ENCODE results near the gene PAQR7.

The PAQR7 gene

GRCh38 chr1:25912076-25912831 is 36.7 kb upstream of the PAQR7 start:
- no peak overlapping the region for H3K4me3 ChIP-seq (ENCODE audit: extremely low read depth, insufficient read depth, low read length, poor library complexity, severe bottlenecking)
- WGBS, 2 experiments (ENCODE audit: insufficient coverage in 2 of 2): 87% methylated on average over 3 of the region's 5 CpGs; no CpG with 5 or more reads in 1 of the 2 experiments
- no peaks in the 10 kb centered on the region for H3K36me3 ChIP-seq (ENCODE audit: control insufficient read depth, insufficient read depth, low read length)
- no peaks in the 10 kb centered on the region for H3K9me3 ChIP-seq (ENCODE audit: control insufficient read depth, low read length)
- no peak overlapping the region for H3K27ac ChIP-seq (ENCODE audit: low read depth, low read length, severe bottlenecking)
- H3K4me1 ChIP-seq (ENCODE audit: control insufficient read depth, insufficient read depth, low read length, poor library complexity, severe bottlenecking): peaks cover 9% of the 10 kb centered on the region

- Histone ChIP-seq H3K36me3 (ENCODE audit: control insufficient read depth, insufficient read depth, low read length) (no peaks in the 10 kb centered on the region), H3K4me1 (ENCODE audit: control insufficient read depth, insufficient read depth, low read length, poor library complexity, severe bottlenecking) (peaks cover 9% of the 10 kb centered on the region), H3K4me3 (ENCODE audit: extremely low read depth, insufficient read depth, low read length, poor library complexity, severe bottlenecking) (no peak overlapping the region), H3K9me3 (ENCODE audit: control insufficient read depth, low read length) (no peaks in the 10 kb centered on the region), H3K27ac (ENCODE audit: low read depth, low read length, severe bottlenecking) (no peak overlapping the region)
Measured at GRCh38 chr1:25911162-25911561, 35.7 kb upstream of the PAQR7 start.

GRCh38 chr1:25909040-25909439 is 33.5 kb upstream of the PAQR7 start:
- H3K9me3 ChIP-seq (ENCODE audit: control insufficient read depth, low read length): no peaks in the 10 kb centered on the region
- H3K36me3 ChIP-seq (ENCODE audit: control insufficient read depth, insufficient read depth, low read length): peaks cover 7% of the 10 kb centered on the region
- WGBS, 2 experiments (ENCODE audit: insufficient coverage in 2 of 2): 73 to 76% methylated on average over 9 to 10 of the region's 10 CpGs
- peaks cover 12% of the 10 kb centered on the region for H3K4me1 ChIP-seq (ENCODE audit: control insufficient read depth, insufficient read depth, low read length, poor library complexity, severe bottlenecking)
- no peak overlapping the region for H3K27ac ChIP-seq (ENCODE audit: low read depth, low read length, severe bottlenecking)
- no peak overlapping the region for H3K4me3 ChIP-seq (ENCODE audit: extremely low read depth, insufficient read depth, low read length, poor library complexity, severe bottlenecking)

- Histone ChIP-seq H3K27ac (ENCODE audit: low read depth, low read length, severe bottlenecking) (no peak overlapping the region), H3K36me3 (ENCODE audit: control insufficient read depth, insufficient read depth, low read length) (peaks cover 16% of the 10 kb centered on the region), H3K4me3 (ENCODE audit: extremely low read depth, insufficient read depth, low read length, poor library complexity, severe bottlenecking) (no peak overlapping the region), H3K4me1 (ENCODE audit: control insufficient read depth, insufficient read depth, low read length, poor library complexity, severe bottlenecking) (peaks cover 19% of the 10 kb centered on the region), H3K9me3 (ENCODE audit: control insufficient read depth, low read length) (no peaks in the 10 kb centered on the region)
- 100% methylated on average over 1 of the region's 1 CpG for WGBS, 2 experiments (ENCODE audit: insufficient coverage in 2 of 2)
Measured at GRCh38 chr1:25908161-25908560, 32.7 kb upstream of the PAQR7 start.

GRCh38 chr1:25907601-25908000 is 32.1 kb upstream of the PAQR7 start:
- 98 to 100% methylated on average over 5 of the region's 6 CpGs for WGBS, 2 experiments (ENCODE audit: insufficient coverage in 2 of 2)
- H3K4me1 ChIP-seq (ENCODE audit: control insufficient read depth, insufficient read depth, low read length, poor library complexity, severe bottlenecking): peaks cover 19% of the 10 kb centered on the region
- no peaks in the 10 kb centered on the region for H3K9me3 ChIP-seq (ENCODE audit: control insufficient read depth, low read length)
- H3K27ac ChIP-seq (ENCODE audit: low read depth, low read length, severe bottlenecking): no peak overlapping the region
- peaks cover 21% of the 10 kb centered on the region for H3K36me3 ChIP-seq (ENCODE audit: control insufficient read depth, insufficient read depth, low read length)
- H3K4me3 ChIP-seq (ENCODE audit: extremely low read depth, insufficient read depth, low read length, poor library complexity, severe bottlenecking): no peak overlapping the region

GRCh38 chr1:25906644-25907300 is 31.3 kb upstream of the PAQR7 start:
- peaks cover 30% of the 10 kb centered on the region for H3K36me3 ChIP-seq (ENCODE audit: control insufficient read depth, insufficient read depth, low read length)
- peaks cover 14% of the 10 kb centered on the region for H3K4me1 ChIP-seq (ENCODE audit: control insufficient read depth, insufficient read depth, low read length, poor library complexity, severe bottlenecking)
- WGBS, 2 experiments (ENCODE audit: insufficient coverage in 2 of 2): 65 to 82% methylated on average over 6 to 34 of the region's 34 CpGs
- peak overlapping the region; percentile 65 for H3K4me3 ChIP-seq (ENCODE audit: extremely low read depth, insufficient read depth, low read length, poor library complexity, severe bottlenecking)
- H3K9me3 ChIP-seq (ENCODE audit: control insufficient read depth, low read length): no peaks in the 10 kb centered on the region
- no peak overlapping the region for H3K27ac ChIP-seq (ENCODE audit: low read depth, low read length, severe bottlenecking)

GRCh38 chr1:25905680-25906643 is 30.5 kb upstream of the PAQR7 start, which contains the start of gene STMN1:
TSS of gene STMN1 (minus strand) at chr1:25906419. CDS start at chr1:25904676, 1,743 bp downstream.
- peaks cover 14% of the 10 kb centered on the region for H3K4me1 ChIP-seq (ENCODE audit: control insufficient read depth, insufficient read depth, low read length, poor library complexity, severe bottlenecking)
- no peaks in the 10 kb centered on the region for H3K9me3 ChIP-seq (ENCODE audit: control insufficient read depth, low read length)
- peak within 1 kb of the TSS; percentile 93 for H3K27ac ChIP-seq (ENCODE audit: low read depth, low read length, severe bottlenecking)
- peaks cover 38% of the 10 kb centered on the region for H3K36me3 ChIP-seq (ENCODE audit: control insufficient read depth, insufficient read depth, low read length)
- H3K4me3 ChIP-seq (ENCODE audit: extremely low read depth, insufficient read depth, low read length, poor library complexity, severe bottlenecking): peak within 1 kb of the TSS; percentile 65
- WGBS, 2 experiments (ENCODE audit: insufficient coverage in 2 of 2): 1% methylated on average over 52 to 68 of the region's 102 CpGs

GRCh38 chr1:25904943-25905679 is 29.6 kb upstream of the PAQR7 start:
- H3K4me3 ChIP-seq (ENCODE audit: extremely low read depth, insufficient read depth, low read length, poor library complexity, severe bottlenecking): peak overlapping the region; percentile 65
- 0% methylated on average over 6 to 11 of the region's 34 CpGs for WGBS, 2 experiments (ENCODE audit: insufficient coverage in 2 of 2)
- peak overlapping the region; percentile 62 for H3K27ac ChIP-seq (ENCODE audit: low read depth, low read length, severe bottlenecking)
- H3K36me3 ChIP-seq (ENCODE audit: control insufficient read depth, insufficient read depth, low read length): peaks cover 46% of the 10 kb centered on the region
- no peaks in the 10 kb centered on the region for H3K9me3 ChIP-seq (ENCODE audit: control insufficient read depth, low read length)
- peaks cover 18% of the 10 kb centered on the region for H3K4me1 ChIP-seq (ENCODE audit: control insufficient read depth, insufficient read depth, low read length, poor library complexity, severe bottlenecking)

- Histone ChIP-seq H3K27ac (ENCODE audit: low read depth, low read length, severe bottlenecking) (no peak overlapping the region), H3K9me3 (ENCODE audit: control insufficient read depth, low read length) (no peaks in the 10 kb centered on the region), H3K4me1 (ENCODE audit: control insufficient read depth, insufficient read depth, low read length, poor library complexity, severe bottlenecking) (peaks cover 18% of the 10 kb centered on the region), H3K4me3 (ENCODE audit: extremely low read depth, insufficient read depth, low read length, poor library complexity, severe bottlenecking) (peak overlapping the region; percentile 65), H3K36me3 (ENCODE audit: control insufficient read depth, insufficient read depth, low read length) (peaks cover 57% of the 10 kb centered on the region)
- 92 to 100% methylated on average over 2 to 3 of the region's 3 CpGs for WGBS, 2 experiments (ENCODE audit: insufficient coverage in 2 of 2)
Measured at GRCh38 chr1:25903986-25904385, 28.5 kb upstream of the PAQR7 start.

GRCh38 chr1:25902462-25902861 is 27.0 kb upstream of the PAQR7 start:
- Histone ChIP-seq H3K4me1 (ENCODE audit: control insufficient read depth, insufficient read depth, low read length, poor library complexity, severe bottlenecking) (peaks cover 13% of the 10 kb centered on the region), H3K27ac (ENCODE audit: low read depth, low read length, severe bottlenecking) (no peak overlapping the region), H3K4me3 (ENCODE audit: extremely low read depth, insufficient read depth, low read length, poor library complexity, severe bottlenecking) (no peak overlapping the region), H3K9me3 (ENCODE audit: control insufficient read depth, low read length) (no peaks in the 10 kb centered on the region), H3K36me3 (ENCODE audit: control insufficient read depth, insufficient read depth, low read length) (peaks cover 73% of the 10 kb centered on the region)
- 100% methylated on average over 2 of the region's 3 CpGs; no CpG with 5 or more reads in 1 of the 2 experiments for WGBS, 2 experiments (ENCODE audit: insufficient coverage in 2 of 2)

Data from mesodermal cell (in vitro differentiated cells).